NCI-H1092 treated with DMSO at 0.1 percent for 48 hours (cell line): ENCODE results near the gene CDKN1B.

Experiments
- DNase-seq: peaks from one replicate; lab custom pipeline; 2025; lab: John Stamatoyannopoulos, UW

CDKN1B gene

DNA sequence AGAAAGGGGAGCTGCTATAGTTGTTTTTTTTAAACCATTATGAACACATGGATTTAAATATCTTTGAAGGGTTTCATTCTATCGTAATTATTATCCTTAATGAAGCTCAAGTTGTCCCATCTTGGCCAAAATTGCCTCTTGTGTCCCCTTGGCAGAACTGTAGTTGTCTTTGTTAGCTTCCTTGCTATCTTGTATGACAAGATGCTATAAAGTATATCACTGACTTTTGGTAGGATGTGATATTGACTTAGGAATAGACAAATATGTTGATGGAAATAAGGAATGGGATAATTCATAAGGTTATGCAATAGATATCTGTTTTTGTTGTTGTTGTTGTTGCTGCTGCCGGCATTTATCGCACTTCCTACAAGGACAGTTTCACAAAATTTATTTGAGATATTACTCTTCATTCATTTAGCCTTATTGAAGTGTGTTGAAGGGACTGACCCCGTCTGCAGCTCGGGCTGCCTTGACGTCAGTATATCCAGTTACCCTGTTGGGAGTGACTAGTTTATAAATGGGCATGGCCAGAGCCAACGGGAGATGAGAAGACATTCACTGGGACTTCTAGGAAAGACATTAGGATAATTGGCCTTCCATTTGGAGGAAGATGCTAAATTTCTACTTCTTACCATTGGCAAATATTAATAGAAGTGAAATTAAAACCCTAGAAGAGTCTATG is 42.2 kb downstream of the CDKN1B start:
- no peak for DNase-seq

DNA sequence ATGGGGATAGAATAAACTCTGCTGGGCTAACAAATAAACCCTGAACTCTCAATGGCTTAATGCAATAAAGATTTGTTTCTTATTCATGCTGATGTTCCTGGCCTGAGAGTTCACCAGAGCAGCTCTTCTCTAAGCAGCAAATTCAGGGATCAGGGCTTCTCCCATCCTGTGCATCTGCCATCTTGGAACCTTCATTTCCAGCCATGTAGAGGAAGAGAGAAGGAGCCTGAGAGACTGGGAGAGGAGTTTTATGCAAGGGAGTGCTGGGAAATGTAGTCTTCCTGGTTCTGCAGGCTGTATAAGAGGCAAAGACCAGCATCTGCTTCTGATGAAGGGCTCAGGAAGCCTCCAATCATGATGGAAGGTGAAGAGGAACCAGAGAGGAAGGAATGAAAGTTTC is 47.7 kb downstream of the CDKN1B start:
- DNase-seq: no peak

DNA sequence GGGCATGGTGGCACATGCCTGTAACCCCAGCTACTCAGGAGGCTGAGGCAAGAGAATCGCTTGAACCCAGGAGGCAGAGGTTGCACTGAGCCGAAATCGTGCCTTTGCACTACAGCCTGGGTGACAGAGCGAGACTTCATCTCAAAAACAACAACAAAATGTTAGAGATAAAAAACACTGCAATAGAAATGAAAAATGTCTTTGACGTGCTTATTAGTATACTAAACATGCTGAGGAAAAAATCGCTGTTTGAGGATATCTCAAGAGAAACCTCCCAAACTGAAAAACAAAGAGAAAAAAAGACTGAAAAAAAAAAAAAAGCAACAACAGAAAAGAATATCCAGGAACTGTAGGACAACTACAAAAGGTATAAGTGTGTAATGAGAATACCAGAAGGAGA is 53.1 kb downstream of the CDKN1B start:
- DNase-seq: no peak
